ENCODE results near the gene PRKD2.

DNA sequence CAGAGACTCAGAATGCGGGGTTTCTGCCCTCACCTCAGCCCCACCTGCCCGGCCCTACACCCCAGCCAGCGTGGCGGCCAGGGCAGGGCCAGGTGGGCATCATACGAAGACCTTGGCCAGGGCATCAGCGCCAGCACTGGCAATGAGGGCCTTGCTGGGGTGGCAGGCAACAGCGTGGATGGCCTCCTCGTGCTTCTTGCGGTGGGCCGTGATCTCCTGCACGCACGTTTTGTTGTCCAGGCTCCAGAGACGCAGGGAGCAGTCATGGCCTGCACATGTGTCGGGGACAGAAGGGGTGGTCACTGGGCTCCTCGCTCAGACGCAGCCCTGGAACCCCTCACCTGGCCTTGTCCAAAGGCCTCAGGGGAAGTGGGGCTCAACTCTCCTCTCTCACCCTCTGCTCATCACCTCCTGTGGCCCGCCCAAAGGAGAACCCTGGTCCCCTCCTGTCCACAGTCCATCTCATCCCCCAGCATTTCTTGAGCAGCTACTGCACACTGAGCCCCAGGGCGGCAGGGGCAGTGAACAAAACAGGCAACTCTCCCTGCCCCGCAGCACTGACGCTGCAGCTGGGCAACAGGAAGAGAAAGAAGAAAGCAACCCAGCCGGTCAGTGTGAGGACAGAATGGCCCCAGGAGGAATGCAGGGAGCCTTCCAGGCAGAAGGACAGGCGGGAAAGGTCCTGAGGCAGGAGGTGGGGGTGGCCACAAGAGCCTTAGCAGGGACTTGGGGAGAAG is 3.8 kb upstream of the PRKD2 start:
- TF ChIP-seq POLR2AphosphoS5 (IDR thresholded peaks at IDR 0.05), result no peak
- TF ChIP-seq POLR2A (IDR thresholded peaks at IDR 0.05), result no peak
